NCI-H446 treated with DMSO at 0.1 percent for 48 hours (cell line): Measurements from ENCODE around the gene NRDE2.
A peak's percentile ranks its signal among the peaks of the same experiment; 100 is the strongest.
"Not testable (repeated sequence)": the region's sequence is repeated elsewhere in the genome, so short reads cannot be mapped to it uniquely, and the experiment has no call there.

Source experiments
- DNase-seq: peaks from one replicate; lab custom pipeline; 2025; lab: John Stamatoyannopoulos, UW

Gene NRDE2

DNA sequence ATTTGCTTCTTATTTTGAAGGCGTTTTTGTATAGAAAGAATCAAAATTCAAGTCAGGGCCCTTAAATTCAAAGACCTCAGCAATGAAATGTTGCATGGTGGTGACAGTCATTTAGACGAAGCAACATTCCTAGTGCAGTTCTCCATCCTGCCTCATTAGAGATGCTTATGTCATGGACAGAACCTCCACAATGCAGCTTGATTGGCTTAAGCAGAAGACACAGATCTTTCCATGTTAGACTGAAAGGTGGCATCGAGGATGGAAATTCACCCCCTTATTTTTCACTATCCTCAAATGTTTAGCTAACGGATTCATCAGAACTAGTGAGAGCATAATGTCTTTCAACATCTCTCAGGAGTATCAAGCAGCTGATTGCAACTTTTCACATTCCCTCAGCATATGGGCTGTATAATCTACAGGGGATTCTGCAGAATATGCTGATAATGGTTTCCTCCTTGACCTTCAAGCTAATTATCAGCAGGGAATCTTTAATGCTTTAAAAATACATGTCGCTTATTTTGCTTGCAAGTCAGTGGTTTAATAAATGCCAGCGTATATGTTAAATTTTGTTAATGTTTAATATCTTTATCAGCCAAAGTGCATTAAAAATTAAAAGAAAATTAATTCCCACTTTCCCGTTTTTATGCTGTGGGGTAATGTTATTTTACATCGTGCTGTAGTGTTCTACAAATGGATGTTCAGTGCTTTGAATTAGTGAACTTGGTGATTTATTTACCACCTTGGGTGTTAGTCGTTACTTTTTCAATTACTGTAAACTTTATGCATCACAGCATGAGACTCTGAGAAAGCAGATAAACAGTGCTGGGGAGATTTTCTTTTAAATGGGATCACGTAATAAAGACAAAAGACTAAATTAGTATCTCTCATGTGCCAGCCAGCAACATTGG is 12.8 kb upstream of the NRDE2 start:
- no peak for DNase-seq

DNA sequence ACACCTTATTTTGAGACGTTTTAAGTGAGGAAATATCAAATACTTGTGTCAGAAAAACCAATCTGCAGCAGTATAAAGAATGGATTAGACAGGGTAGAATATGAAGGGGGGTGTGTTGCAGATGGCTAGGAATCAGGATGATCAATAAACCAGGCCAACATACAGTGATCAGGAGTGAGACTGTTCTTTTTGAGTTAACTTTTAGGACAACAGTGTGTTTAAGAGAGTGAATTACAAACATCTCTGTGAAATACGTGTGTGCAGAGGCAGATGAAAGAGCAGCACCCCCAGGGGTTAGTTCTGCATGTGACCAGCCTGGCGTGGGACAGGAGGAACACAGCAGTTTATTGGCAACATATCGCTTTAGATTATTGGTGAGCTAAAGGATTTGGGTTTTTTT is 10.6 kb upstream of the NRDE2 start:
- no peak for DNase-seq

DNA sequence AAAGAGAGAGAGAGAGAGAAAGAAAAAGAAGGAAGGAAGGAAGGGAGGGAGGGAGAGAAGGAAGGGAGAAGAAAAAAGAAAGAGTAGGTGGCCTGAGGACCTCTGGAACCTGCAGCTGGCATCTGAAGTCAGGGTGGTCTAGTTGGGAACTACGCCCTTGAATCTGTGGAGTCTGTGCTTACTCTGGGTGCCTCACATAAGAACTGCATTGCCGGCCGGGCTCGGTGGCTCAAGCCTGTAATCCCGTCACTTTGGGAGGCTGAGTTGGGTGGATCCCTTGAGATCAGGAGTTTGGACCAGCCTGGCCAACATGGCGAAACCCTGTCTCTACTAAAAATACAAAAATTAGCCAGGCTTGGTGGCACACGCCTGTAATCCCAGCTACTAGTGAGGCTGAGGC is 10.0 kb upstream of the NRDE2 start:
- DNase-seq: no peak

DNA sequence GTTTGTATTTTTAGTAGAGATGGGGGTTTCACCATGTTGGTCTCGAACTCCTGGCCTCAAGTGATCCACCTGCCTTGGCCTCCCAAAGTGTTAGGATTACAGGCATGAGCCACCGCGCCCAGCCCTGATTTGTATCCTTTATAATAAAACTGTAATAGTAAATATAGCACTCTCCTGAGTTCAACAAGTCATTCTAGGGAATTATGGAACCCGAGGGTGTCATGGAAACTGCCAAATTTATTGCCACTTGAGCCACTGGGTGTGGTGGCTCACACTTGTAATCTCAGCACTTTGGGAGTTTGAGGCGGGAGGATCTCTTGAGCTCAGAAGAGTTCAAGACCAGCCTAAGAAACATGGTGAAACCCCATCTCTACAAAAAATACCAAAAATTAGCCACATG is 9.5 kb upstream of the NRDE2 start:
- not testable (repeated sequence) for DNase-seq

DNA sequence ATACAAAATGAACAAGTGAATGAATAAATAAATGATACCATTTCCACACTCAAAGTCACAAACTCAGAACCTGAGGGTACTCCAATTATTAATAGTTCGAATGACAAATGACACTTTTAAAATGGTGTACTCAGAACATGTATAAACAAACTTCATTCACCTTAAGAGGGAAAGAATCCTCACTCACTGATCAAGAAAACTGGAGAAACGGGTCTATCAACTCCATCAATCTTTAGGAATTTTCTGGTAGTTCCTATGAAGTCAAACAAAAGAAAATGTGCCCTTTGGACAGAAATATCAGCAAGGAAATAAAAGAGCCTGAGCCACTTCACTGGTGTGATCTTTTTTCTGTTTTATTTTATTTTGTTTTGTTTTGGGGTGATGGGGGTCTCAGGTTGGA is 5.2 kb upstream of the NRDE2 start:
- no peak for DNase-seq

DNA sequence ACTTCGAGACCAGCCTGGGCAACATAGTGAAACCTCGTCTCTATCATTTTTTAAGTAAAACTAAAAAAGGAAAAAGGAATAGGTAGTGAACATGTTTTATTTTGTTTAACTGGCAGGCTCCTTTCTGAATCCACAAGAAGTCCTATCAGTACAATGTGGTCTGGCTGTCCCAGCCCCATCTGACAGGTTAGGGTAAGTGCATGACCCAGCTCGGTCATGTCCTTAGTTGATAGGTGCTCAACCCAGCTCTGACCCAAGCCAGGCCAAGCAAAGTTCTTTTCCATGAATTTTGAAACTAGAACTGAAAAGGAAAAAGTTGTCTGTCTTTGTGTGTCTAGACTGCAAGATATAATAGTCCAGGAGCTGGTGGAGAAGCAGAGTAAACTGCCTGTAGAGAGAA is 4.7 kb upstream of the NRDE2 start:
- no peak for DNase-seq

DNA sequence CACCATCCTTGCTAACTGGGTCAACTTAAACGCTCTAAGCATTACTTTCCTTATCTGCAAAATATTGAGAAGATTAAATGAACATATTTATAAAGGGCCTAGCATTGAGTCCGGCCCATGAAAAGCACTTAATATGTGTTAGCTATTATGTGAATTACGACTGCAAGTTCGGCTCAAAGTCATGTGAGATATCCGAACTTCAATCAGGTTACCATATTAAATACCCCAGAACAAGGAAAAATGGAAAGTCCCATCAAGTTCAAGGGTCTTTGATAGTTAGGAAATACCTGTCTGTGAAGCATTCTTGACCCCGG is 487 bp upstream of the NRDE2 start:
- DNase-seq: no peak

DNA sequence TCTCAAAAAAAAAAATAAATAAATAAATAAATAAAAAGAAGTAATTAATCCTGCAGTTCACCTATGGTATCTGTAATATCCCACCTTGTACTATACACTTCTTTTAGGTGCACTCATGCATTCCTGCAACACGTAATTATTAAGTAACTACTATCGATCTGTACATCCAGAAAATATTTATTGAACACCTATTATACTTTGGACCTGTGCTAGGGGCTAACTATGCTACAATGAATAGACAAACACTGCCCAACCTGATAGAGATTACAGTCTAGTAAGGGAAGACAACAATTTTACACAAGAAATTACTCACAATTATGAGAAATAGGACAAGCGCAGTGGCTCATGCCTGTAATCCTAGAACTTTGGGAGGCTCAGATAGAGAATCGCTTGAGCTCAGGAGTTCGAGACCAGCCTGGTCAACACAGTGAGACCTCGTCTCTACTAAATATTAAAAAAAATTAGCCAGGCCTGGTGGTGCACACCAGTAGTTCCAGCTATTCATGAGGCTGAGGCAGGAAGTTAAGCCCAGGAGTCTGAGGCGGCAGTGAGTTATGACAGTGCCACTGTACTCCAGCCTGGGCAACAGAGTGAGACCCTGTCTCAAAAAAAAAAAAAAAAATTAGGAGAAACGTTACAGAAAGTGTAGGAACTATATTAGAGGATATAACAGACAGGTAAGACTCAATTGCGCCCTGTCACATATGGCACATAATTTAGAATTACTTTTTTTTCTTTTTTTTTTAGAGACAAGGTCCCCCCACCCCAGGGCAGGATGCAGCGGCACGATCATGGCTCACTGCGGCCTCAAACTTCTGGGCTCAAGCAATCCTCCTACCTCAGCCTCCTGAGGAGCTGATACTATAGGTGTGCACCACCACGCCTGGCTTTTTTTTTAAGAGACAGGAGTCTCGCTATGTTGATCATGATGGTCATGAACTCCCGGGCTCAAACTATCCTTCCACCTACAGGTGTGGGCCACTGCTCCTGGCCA is 1.2 kb downstream of the NRDE2 start:
- no peak for DNase-seq

DNA sequence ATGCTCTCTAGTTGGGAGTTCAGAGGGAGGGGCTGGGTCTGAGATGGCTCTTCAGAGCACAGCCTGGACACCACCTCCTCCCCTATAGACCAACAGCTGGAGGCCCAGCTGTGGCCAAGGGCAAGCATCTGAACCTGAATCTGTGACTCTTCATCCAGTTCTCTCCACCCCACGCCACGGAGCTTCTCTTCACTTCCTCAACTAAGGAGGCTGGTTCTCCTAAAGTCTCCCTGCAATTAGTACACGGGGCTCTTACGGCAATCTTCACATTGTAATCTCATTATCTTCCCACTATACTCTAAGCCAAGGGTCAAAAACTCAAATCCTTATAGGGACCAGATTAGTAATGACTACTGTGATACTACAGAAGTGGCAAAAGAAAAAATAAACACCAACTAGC is 9.8 kb downstream of the NRDE2 start:
- no peak for DNase-seq

DNA sequence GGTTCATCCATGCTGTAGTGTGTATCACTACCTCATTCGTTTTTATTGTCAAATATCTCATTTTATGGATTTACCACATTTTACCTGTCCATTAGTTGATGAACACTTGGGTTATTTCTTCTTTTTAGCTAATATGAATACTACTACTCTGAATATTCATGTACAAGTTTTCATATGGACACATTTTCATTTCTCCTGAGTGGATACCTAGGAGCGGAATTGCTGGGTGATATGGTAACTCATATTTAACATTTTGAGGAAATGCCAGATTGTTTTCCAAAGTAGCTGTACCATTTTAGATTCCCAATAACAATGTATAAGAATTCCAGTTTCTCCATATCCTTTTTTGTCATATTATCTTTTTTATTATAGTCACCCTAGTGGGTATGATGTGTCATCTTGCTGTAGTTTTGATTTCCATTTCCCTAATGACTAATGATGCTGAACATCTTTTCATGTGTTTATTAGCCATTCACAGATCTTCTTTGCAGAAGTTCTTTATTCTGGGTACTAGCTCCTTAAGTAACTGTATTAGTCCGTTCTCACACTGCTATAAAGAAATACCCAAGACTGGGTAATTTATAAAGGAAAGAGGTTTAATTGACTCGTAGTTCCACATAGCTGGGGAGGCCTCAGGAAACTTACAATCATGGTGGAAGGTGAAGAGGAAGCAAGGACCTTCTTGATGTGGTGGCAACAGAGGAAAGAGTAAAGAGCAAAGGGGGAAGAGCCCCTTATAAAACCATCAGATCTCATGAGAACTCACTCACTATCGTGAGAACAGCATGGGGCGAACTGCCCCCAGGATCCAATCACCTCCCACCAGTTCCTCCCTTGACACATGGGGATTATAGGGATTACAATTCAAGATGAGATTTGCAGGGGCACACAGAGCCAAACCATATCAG is 11.9 kb downstream of the NRDE2 start:
- DNase-seq: no peak

DNA sequence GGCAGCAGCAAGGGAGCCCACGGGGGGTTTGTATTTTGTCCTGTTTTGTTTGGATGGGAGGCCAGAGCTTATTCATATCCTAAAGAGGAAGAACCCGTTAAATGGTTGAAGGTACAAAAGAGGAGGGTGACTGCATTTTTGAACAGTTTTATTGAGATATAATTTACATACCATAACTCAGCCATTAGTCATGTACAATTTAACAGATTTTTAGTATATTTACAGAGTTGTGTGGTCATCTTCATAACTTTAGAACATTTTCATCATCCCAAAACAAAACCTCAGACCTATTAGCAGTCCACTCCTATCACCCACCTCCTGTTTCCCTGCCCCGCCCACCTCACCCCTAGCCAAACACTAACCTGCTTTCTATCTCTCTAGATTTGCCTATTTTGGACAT is 12.6 kb downstream of the NRDE2 start:
- no peak for DNase-seq

DNA sequence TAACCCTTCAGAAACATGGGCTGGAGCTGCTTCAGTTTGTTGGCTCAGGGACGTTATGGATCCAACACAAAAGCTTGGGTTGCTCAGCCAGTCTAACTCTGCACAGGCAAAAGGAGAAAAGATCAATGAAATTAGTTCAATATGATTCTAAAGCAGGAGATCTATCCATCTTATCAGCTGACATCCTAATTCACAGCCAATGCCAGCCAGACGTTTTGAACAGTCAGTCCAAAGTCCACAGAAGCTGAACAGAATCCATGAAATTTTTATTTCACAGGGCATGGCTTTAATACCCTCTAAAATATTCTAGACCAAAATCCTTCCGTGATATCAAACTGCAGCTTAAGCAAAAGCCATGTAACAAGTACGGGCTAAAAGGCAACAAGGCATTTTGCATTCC is 13.7 kb downstream of the NRDE2 start:
- DNase-seq: no peak

DNA sequence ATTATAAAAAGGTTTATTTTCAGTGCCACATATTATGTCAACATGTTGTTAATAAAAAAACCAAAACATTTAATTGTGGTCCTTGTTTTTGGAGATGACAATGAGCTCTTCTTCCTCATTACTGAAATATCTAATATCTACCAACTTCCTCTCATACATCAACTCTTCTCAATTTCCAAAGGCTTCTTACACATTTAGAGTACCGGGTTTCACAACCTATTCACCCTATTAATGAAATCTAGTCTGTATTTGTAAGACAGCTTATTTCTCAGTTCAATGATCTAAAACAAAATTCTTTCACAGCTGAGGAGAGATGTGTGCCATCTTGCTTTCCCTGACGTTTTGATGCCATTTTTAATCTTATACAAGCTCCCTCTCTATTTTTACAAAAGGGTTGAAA is 14.5 kb downstream of the NRDE2 start:
- no peak for DNase-seq

DNA sequence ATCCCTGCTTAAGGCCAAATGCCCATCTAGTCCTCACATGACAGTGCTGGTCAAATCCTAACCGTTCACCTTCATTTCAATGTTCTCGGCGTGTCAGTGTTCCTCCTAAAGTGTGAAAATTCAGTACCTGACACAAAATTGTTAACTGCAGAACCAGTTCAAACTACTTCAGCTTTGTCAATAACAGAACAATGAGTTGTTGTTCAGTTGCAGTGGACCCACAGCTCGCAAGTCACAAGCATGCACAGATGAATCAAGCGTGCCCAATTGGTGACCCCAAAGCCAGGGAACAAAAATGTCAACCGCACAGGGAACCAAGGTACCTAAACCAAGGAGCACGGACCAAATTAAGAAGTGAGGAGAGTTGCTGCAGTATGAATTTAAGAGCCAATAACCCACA is 23.2 kb downstream of the NRDE2 start:
- no peak for DNase-seq

DNA sequence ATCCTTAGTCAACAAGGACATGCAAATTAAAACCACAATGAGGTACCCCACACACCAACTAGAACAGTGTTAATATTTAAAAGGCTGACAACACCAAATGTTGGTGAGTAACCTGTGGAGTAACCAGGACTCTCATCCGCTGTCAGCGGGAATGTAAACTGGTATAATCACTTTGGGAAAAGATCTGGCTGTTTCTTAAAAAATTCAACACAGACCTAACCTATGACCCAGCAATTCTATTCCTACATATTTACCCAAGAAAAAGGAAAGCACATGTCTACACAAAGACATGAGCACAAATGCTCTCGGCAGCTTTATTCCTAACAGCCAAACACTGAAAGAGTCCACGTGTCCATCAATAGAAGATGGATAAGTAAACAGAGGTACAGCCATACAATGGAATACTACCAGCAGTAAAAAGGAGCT is 26.6 kb downstream of the NRDE2 start:
- DNase-seq: no peak

DNA sequence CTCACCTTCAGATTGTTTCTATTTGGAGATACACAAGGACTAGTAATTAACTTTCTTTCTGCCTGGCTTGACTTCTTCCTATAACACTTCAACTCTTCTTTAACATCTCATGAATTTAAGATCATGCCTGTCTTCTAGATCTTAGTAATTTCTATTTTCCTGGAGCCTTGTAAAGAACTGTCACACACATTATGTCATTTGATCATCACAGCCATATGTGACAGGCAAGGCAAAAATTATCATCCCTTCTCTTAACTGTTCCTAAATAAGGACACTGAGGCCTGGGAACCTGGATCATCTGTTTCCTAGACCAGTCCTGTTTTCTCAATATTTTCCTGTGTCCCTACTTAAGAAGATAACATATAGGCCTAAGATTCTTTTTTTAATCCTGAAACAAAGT is 27.2 kb downstream of the NRDE2 start:
- no peak for DNase-seq

DNA sequence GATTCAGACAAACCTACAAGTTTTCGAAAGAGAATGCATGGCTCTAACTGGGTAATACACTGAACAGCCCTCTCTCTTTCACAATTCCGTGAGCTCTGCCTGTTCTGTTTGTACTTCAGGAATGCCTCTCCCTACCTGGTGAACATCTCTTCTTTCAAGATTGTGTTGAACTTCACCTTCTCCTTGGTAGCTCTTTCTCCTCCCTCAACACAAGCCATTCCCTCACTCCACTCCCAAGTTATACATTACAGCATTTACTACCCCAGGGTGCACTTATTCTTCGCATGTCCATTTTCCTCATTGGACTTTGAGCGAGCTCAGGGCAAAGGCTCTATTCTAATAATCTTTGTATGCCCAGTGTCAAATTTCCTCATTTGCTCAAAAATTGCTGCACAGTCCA is 28.3 kb downstream of the NRDE2 start:
- DNase-seq: no peak

DNA sequence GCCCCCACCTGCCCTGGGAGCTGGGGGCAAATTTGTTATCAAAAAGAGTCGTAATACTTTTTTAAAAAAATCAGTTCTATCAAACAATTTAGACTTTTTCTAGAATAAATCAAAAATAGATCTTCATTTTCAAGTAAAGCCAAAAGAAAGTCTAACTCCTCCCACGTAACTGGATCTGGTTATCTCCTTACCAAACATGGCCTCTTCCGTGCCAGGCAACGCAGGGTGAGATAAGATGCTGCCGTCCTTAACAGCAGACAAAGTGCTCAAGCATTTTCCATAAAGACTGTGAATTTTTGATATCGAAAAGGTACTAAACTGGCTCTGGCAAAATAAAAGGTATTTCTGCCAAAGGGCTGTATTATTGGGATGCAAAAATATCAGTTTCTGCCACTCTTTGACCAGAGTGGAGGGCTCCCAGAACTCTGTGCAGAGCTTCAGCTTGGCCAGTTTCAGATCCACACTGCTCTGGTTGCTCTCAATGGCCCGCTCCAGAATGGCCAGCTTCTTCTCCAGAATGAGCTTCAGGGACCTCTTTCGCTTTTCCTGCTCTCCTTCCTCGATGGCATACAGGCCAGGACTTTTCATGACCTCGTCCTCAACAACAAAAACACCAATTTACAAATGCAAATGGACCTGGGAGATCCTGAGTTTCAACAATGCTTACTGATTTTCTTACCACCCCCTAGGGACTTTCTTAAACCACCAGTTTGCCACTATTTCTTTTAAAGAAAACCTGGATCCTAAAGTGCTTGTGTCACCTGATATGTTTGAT is 29.0 kb downstream of the NRDE2 start:
- no peak for DNase-seq

DNA sequence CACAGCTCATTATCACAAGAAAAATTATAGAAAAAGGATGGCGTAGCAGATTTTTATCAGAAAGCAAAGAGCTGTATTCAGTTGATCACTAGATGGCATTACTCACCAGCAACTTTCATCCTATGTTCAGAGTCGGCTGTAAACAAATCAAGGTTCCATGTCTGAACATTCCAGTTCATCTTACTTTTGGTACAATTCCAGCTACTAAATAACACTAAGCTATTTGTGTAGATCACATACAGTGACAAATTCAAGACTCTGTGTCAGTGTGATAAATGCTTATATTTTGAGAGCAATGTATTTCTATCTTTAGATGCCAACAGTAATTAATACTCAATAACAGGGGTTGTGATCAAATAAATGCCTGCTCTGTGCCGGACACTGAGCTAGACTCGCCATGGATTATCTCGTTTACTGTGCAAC is 30.1 kb downstream of the NRDE2 start:
- peak; percentile 66 for DNase-seq

DNA sequence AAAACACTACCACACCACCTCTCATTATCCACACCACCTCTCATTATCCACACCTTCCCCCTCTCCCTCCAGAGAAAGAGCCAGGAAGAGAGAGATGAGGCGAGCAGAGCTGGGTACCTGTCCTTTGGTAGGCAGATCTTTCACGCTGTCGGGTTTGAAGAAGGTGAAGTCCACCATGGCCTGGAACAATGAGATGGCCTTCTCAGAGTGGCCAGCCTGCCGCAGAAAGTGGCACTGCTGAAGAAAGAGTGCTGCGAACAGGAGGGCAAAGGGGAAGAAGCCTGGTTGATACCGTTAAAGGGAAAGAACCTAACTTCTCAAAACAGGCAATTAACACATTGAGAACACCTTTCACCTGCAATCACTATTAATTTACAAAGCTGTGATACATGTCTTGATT is 30.6 kb downstream of the NRDE2 start:
- no peak for DNase-seq

DNA sequence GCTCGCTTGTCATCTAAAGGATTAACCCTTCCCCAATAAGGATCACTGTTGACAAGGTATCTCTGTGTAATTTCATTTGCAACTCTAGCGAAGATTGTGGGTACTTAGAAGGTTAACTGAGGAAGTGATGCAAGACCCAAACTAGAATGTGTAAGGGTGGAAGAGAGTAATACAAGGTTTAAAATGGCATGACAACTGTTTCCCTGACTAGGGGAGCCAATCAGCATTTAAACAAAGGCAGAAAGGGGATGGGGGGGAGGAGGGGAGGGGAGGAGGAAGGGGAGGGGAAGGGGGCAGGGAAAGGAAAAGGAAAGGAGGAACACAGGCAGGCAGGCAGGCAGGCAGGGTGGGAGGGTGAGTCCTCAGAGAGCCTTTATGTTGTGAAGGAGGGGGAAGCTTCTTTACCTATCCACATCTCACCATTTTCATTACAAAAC is 31.1 kb downstream of the NRDE2 start:
- no peak for DNase-seq
